Testis (tissue), 2 donors: Measurements from ENCODE around the gene SKAP2.

Source experiments
- POLR2A ChIP-seq: fragments of 450-650 bp; IDR thresholded peaks from one replicate; pipeline ENCODE4 v1.6.1; 2017; ENCODE audit warnings: antibody characterized with exemption, mild to moderate bottlenecking, moderate library complexity
- TF ChIP-seq, protein P1 (sequence below), 3 experiments: fragments of 450-650 bp in 2 of 3; fragments of 200-600 bp in 1 of 3; sonication (generic) in 1 of 3; IDR thresholded peaks; one replicate each; pipeline ENCODE4 v1.5.1; 2016 to 2019; ENCODE audit warnings: antibody characterized with exemption in 3 of 3, mild to moderate bottlenecking in 2 of 3, moderate library complexity in 1 of 3

DNA sequence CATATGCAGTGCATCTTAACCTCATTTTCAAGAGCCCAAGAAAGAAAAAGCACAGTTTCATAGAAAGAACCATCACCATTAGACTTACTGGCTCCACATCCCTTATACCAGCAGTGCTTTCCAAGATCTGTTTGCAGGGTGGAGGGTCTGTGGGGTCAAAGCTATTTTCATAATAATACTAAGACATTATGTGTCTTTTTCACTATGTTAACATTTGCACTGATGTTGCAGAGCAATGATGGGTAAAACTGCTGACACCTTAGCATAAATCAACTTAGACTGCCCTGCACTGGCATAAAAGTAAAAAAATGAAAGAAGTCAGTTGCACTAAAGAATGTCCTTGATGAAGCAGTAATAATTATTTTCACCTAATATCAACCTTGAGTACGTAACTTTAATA lies 166.2 kb downstream of the SKAP2 start:
- TF ChIP-seq, protein P1, sequence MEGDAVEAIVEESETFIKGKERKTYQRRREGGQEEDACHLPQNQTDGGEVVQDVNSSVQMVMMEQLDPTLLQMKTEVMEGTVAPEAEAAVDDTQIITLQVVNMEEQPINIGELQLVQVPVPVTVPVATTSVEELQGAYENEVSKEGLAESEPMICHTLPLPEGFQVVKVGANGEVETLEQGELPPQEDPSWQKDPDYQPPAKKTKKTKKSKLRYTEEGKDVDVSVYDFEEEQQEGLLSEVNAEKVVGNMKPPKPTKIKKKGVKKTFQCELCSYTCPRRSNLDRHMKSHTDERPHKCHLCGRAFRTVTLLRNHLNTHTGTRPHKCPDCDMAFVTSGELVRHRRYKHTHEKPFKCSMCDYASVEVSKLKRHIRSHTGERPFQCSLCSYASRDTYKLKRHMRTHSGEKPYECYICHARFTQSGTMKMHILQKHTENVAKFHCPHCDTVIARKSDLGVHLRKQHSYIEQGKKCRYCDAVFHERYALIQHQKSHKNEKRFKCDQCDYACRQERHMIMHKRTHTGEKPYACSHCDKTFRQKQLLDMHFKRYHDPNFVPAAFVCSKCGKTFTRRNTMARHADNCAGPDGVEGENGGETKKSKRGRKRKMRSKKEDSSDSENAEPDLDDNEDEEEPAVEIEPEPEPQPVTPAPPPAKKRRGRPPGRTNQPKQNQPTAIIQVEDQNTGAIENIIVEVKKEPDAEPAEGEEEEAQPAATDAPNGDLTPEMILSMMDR (IDR thresholded peaks at IDR 0.05) = no peak
- TF ChIP-seq POLR2A = no peak
